Measurements from ENCODE around the gene HDAC8. TPM values are rescaled to one million over a fixed set of nuclear protein-coding genes. Genes with fewer than 3 reads are reported as not detected.

Gene HDAC8
- total RNA-seq, 1 experiment from 2014 or later = 21.4 TPM

GRCh38 chrX:72365126-72365525 is 207.5 kb downstream of the HDAC8 start:
- Histone ChIP-seq H4K91ac (ENCODE audit: insufficient read length, low read depth, low read length) (no peak overlapping the region), H3K27me3 (ENCODE audit: insufficient read depth, low read length) (no peaks in the 10 kb centered on the region), H3K9ac (ENCODE audit: extremely low read depth, insufficient read length, low read length) (no peak overlapping the region), H2BK5ac (ENCODE audit: insufficient read length, low read length) (no peak overlapping the region), H3K56ac (ENCODE audit: insufficient read length, low read depth, low read length) (no peak overlapping the region), H4K8ac (replicated peaks; ENCODE audit: insufficient read length, low read depth, low read length) (no peak overlapping the region), H2AFZ (ENCODE audit: low read length) (no peak overlapping the region), H3K79me1 (ENCODE audit: insufficient read depth, low read depth, low read length, poor library complexity, severe bottlenecking) (no peaks in the 10 kb centered on the region), H3K23me2 (ENCODE audit: insufficient read length, low read depth, low read length, poor library complexity, severe bottlenecking) (no peaks in the 10 kb centered on the region), H3K27ac (ENCODE audit: insufficient read length, low read depth, low read length) (no peak overlapping the region), H3K18ac (ENCODE audit: insufficient read length, low read depth, low read length) (no peak overlapping the region), H4K20me1 (ENCODE audit: control insufficient read depth, insufficient read depth, insufficient read length) (no peaks in the 10 kb centered on the region), H2BK20ac (ENCODE audit: low read depth, low read length, poor library complexity, severe bottlenecking) (no peak overlapping the region), H3K4ac (ENCODE audit: low read depth, low read length) (no peak overlapping the region), H2BK12ac (ENCODE audit: insufficient read length, low read depth, low read length) (no peak overlapping the region), H3T11ph (ENCODE audit: low read length) (no peak overlapping the region), H3K14ac (ENCODE audit: insufficient read depth, low read length) (no peak overlapping the region), H3K23ac (ENCODE audit: insufficient read length, low read depth, low read length) (no peak overlapping the region), H3K4me2 (ENCODE audit: insufficient read depth, insufficient read length, low read length) (no peak overlapping the region), H2BK120ac (ENCODE audit: low read depth, low read length, poor library complexity, severe bottlenecking) (no peak overlapping the region), H2BK15ac (ENCODE audit: low read depth, low read length) (no peak overlapping the region), H3K4me1 (ENCODE audit: insufficient read depth, low read length) (no peaks in the 10 kb centered on the region), H3K79me2 (ENCODE audit: insufficient read depth, low read length) (no peaks in the 10 kb centered on the region), H2AK5ac (ENCODE audit: insufficient read length, low read length) (no peak overlapping the region), H4K5ac (ENCODE audit: insufficient read length, low read depth, low read length) (no peak overlapping the region), H3K9me3 (ENCODE audit: control insufficient read depth, low read depth, low read length) (peaks cover 39% of the 10 kb centered on the region)
- Mint-ChIP-seq H3K4me1 (peaks cover 3 to 5% of the 10 kb centered on the region in 2 experiments; a peak in 3 of 4 replicates), H3K27me3 (ENCODE audit: low read depth) (peaks cover 3% of the 10 kb centered on the region; the same call in 1 of the 2 replicates), H3K27ac (no peak overlapping the region), H3K36me3 (ENCODE audit: insufficient read depth in 1 of 3, low read depth in 3 of 3) (peaks cover 0 to 4% (median 3%) of the 10 kb centered on the region in 3 experiments; a peak in 4 of 7 replicates), H3K4me3 (no peak overlapping the region), H3K9me3 (peaks cover 48 to 74% of the 10 kb centered on the region in 2 experiments)
- DNase-seq = no peak
- TF ChIP-seq, protein P1, sequence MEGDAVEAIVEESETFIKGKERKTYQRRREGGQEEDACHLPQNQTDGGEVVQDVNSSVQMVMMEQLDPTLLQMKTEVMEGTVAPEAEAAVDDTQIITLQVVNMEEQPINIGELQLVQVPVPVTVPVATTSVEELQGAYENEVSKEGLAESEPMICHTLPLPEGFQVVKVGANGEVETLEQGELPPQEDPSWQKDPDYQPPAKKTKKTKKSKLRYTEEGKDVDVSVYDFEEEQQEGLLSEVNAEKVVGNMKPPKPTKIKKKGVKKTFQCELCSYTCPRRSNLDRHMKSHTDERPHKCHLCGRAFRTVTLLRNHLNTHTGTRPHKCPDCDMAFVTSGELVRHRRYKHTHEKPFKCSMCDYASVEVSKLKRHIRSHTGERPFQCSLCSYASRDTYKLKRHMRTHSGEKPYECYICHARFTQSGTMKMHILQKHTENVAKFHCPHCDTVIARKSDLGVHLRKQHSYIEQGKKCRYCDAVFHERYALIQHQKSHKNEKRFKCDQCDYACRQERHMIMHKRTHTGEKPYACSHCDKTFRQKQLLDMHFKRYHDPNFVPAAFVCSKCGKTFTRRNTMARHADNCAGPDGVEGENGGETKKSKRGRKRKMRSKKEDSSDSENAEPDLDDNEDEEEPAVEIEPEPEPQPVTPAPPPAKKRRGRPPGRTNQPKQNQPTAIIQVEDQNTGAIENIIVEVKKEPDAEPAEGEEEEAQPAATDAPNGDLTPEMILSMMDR (conservative IDR thresholded peaks at IDR 0.05) = no peak
- no CpG with 5 or more reads among the region's 2 CpGs for WGBS (ENCODE audit: extremely low coverage, insufficient read length, low lambda C conversion rate)
